Loucy (cell line): ENCODE measurements around the gene GLT6D1.

Experiments used
- EZH2phosphoT487 ChIP-seq: fragments of 200-600 bp; IDR thresholded peaks from 2 replicates; pipeline ENCODE4 v1.6.1; 2018; ENCODE audit warnings: antibody characterized with exemption, mild to moderate bottlenecking, moderate library complexity, borderline replicate concordance
- TF ChIP-seq, protein P1 (sequence below): fragments of 200-600 bp; sonication (generic); conservative IDR thresholded peaks from 2 replicates; pipeline ENCODE4 v1.5.1; 2014; ENCODE audit warnings: mild to moderate bottlenecking, antibody characterized with exemption, low read length

DNA sequence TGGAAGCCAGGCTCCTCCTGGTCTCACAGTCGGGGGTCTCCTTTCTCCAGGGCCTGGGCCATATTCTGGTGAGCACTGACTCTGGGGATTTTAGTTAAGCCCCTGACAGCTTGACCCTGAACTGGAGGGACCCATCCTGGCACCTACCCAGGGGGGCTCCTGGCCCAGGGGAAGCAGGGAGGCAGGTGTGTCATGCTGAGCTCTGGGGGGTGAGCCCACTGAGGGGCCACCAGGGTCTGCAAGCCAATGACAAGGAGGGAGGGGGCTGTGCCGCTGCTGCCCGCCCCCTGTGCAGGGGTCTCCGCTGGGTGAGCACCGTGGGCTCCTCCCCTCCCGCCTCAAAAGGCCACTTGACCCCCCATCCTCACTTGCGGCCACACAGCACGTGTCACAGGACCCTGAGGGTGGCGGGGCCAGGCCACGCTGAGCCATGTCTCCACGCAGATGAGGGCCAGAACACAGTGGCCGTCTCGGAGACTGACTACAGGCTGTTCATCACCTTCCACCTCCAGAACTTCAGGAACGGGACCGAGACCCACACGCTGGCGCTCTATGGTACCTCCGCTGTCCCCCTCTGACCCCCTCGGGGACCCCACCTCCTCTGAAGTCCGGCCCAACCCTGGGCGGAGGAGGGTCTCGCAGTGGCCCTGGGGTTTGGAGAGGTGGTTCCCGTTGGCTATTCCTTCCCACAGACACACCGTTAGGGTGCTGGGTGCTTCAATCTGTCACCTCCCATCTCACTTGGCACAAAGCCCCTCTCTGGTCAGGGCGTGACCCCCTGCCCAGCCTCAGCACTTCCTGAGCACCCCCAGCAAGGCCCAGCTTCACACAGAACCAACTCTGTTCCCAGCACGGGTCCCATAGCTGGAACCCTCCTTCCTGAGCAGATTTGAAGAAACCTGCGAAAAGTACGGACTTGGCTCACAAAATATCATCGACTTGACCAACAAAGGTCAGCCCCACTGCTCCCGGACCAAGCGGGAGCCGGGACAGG is 25.8 kb upstream of the GLT6D1 start:
- TF ChIP-seq, protein P1, sequence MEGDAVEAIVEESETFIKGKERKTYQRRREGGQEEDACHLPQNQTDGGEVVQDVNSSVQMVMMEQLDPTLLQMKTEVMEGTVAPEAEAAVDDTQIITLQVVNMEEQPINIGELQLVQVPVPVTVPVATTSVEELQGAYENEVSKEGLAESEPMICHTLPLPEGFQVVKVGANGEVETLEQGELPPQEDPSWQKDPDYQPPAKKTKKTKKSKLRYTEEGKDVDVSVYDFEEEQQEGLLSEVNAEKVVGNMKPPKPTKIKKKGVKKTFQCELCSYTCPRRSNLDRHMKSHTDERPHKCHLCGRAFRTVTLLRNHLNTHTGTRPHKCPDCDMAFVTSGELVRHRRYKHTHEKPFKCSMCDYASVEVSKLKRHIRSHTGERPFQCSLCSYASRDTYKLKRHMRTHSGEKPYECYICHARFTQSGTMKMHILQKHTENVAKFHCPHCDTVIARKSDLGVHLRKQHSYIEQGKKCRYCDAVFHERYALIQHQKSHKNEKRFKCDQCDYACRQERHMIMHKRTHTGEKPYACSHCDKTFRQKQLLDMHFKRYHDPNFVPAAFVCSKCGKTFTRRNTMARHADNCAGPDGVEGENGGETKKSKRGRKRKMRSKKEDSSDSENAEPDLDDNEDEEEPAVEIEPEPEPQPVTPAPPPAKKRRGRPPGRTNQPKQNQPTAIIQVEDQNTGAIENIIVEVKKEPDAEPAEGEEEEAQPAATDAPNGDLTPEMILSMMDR, result no peak
- TF ChIP-seq EZH2phosphoT487, result no peak
